DND-41 (cell line): ENCODE measurements around the gene MYO1C.
"Not testable (repeated sequence)": the region's sequence is repeated elsewhere in the genome, so short reads cannot be mapped to it uniquely, and the experiment has no call there.

Experiments
- EZH2 ChIP-seq: IDR thresholded peaks from 3 replicates; pipeline ENCODE4 v1.6.1; 2012; ENCODE audit warnings: borderline replicate concordance, low read depth, mild to moderate bottlenecking, moderate library complexity, low read length, inconsistent platforms; ENCODE audit not compliant: severe bottlenecking
- TF ChIP-seq, protein P1 (sequence below): IDR thresholded peaks from 2 replicates; pipeline ENCODE4 v1.5.1; 2012; ENCODE audit warnings: borderline replicate concordance, low read length, moderate library complexity, mild to moderate bottlenecking; ENCODE audit not compliant: poor library complexity, severe bottlenecking; ENCODE audit errors: extremely low read depth

DNA sequence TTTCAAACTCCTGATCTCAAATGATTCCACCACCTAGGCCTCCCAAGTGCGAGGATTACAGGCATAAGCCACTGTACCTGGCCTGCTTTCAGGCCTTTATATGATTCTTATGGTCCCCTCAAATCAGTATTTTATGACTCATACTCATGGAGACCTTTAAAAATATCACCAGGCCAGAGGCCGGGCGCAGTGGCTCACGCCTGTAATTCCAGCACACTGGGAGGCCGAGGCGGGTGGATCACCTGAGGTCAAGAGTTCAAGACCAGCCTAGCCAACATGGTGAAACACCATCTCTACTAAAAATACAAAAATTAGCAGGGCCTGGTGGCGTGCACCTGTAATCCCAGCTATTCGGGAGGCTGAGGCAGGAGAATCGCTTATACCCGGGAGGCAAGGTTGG, 74.0 kb downstream of the MYO1C start:
- TF ChIP-seq, protein P1, sequence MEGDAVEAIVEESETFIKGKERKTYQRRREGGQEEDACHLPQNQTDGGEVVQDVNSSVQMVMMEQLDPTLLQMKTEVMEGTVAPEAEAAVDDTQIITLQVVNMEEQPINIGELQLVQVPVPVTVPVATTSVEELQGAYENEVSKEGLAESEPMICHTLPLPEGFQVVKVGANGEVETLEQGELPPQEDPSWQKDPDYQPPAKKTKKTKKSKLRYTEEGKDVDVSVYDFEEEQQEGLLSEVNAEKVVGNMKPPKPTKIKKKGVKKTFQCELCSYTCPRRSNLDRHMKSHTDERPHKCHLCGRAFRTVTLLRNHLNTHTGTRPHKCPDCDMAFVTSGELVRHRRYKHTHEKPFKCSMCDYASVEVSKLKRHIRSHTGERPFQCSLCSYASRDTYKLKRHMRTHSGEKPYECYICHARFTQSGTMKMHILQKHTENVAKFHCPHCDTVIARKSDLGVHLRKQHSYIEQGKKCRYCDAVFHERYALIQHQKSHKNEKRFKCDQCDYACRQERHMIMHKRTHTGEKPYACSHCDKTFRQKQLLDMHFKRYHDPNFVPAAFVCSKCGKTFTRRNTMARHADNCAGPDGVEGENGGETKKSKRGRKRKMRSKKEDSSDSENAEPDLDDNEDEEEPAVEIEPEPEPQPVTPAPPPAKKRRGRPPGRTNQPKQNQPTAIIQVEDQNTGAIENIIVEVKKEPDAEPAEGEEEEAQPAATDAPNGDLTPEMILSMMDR: not testable (repeated sequence)
- not testable (repeated sequence) for TF ChIP-seq EZH2
